HG03060 (cell line): ENCODE data around the gene ASCL4.

Experiments used
- ATAC-seq: cut with Tn5 transposase; IDR thresholded peaks from one replicate; pipeline ENCODE4 v1.9.1; 2021; ENCODE audit warnings: low read depth, moderate number of reproducible peaks; ENCODE audit not compliant: unreplicated experiment

ASCL4 gene

DNA sequence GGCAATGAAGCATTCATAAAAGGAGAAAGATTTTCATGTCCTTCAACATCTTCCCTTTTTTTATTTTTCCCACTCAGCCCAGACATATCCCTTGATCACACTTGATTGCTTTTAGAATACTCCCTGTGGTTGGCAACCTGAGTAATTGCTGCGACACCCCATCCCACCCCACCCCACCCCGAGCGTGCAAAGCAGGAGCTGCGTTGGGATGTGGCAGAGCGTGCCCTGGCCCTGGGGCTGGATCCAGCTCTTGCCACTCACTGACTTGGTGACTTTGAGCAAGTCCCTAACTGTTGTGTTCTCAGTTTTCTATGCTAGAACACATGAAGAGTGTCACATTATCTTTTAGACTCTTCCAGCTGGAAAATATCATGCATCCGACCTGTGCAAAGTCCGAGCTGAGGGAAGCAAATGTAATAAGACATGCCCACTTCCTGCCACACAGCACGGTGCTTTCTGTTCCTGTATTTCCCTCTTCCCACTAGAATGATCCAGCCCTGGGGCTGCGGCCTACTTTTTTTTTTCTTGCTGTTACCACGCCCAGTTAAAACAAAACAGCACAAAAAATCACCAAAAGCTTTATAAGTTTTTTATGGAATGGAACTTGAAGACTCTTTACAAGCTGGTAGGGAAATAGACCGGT lies 4.0 kb downstream of the ASCL4 start:
- ATAC-seq, result no peak

GRCh38 chr12:107779077-107779831 lies 4.8 kb downstream of the ASCL4 start:
- peak; percentile 56 for ATAC-seq

- no peak for ATAC-seq
Measured at GRCh38 chr12:107780298-107780697, 5.8 kb downstream of the ASCL4 start.

DNA sequence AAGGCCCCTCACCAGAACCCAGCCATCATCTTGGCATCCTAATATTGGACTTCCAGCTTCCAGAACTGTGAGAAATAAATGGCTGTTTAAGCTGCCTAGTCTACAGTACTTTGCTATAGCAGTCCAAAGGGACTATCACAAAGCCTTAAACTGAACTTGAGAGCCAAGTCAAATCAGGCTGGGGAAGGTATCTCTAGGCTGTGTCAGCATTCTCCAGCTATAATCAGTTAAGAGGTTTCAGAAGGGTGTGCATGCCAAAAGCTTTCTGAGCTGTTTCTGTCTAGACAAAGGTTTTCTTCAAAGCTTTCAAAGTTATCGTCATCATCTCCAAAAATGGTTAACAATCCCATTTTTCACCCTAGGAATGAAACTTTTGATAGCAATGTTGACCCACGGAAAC lies 7.6 kb downstream of the ASCL4 start:
- ATAC-seq, result no peak

DNA sequence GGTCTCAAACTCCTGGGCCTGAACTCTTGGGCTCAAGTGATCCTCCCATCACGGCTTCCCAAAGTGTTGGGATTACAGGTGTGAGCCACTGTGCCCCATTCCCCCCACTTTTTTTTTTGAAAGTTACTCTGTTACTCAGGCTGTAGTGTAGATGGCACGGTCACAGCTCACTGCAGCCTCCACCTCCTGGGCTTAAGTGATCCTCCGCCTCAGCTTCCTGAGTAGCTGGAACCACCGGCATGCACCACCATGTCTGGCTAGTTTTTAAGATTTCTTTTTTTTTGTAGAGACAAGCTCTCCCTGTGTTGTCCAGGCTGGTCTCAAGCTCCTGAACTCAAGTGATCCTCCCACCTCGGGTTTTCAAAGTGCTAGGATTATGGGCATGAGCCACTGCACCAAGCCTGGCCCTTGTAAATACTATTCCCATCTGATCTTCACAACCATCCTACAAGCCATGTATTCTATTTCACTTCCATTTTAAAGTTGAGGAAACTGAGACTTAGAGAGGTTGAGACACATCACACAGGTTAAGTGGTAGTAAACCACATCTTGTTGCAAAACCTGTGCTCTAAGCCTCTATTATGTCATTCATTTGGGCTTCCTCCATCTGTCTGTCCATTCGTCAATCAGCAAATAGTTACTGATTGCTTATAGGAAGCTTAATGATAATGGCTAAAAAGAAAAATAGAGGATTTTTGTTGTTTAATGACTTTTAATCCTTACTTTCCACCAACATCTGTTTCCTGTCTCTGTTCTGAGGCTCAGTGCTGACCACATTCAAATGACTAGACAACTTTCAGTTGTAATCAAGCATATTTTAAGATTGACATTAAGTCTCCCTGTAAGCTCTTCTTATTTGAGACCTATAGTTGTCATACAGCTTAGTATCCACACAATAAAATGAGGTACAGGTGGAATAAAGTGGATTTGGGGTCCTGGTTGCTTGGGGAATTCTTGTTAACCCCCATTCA lies 9.2 kb downstream of the ASCL4 start:
- no peak for ATAC-seq

GRCh38 chr12:107788281-107788680 lies 13.8 kb downstream of the ASCL4 start:
- no peak for ATAC-seq

DNA sequence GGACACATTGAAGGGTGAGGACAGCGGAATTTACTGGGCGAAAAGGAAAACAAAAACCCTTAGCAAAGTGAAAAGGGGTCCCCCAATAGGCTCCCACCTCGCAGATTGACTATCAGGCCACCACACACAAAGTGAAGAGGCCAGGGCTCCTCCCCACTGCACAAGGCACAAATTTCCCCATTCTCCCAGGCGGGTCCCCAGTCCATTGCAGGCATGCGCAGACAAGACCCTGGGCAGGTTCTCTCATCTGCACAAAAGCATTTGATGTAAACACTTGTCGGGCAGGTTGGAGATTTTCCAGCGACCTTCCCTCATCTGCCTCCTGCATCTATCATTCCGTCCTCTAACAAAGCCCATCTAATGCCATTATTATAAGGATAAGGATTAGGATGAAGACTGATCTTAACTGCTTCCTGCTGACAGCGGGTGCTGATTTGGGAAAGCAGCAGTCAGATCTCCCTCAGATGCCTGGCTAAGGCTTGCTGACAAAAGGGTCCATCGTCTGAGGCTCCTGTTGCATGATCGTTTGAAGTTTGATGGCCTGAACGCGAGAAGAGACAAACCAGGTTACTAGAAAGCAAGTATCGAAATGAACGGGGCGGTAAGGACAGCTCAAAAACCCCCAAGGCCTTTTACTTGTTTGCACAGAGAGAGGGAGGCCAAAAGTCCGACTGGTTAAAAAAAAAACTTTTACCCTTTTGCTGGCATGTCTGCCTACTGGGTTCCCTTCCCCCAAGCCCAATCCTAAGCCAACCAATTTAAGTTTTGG lies 14.4 kb downstream of the ASCL4 start:
- ATAC-seq, result no peak

GRCh38 chr12:107791465-107792089 lies 17.1 kb downstream of the ASCL4 start:
- ATAC-seq, result no peak

GRCh38 chr12:107794451-107794850 lies 19.9 kb downstream of the ASCL4 start:
- no peak for ATAC-seq

GRCh38 chr12:107798580-107798979 lies 24.1 kb downstream of the ASCL4 start:
- no peak for ATAC-seq

- no peak for ATAC-seq
Measured at GRCh38 chr12:107801150-107801549, 26.6 kb downstream of the ASCL4 start.

- no peak for ATAC-seq
Measured at GRCh38 chr12:107803092-107803491, 28.6 kb downstream of the ASCL4 start.

DNA sequence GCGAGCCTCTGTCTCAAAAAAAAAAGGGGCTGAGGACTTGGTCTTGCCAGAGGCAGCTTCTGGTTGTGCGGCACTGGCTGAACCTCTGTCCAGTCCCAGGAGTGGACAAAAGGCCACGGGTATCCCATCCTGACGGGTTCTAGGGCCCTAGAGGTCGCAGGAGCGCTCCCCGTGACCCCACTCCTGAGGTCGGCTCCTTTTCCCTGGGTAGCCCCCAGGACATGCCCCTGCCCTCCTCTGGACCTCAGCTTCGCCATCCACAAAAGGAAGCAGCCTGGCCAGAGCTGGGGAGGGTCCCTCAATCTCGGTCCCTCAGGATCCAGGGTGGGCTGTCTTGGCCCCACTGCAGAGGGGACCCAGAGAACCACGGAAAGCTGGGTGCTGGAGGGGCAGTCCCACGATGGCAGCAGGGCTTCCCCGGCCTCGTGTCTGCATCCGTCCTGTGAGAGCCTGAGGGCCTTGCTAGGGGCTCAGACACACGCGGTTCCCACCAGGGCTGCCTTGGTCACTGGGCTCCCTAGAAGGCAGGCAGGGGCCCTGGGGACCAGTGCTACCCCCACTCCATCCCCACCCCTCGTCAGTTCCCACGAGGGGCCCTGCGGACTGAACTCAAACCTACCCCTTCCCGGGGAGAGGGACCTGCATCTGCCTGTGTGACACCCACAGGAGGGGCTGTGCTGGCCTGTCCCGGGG lies 31.1 kb downstream of the ASCL4 start:
- no peak for ATAC-seq

DNA sequence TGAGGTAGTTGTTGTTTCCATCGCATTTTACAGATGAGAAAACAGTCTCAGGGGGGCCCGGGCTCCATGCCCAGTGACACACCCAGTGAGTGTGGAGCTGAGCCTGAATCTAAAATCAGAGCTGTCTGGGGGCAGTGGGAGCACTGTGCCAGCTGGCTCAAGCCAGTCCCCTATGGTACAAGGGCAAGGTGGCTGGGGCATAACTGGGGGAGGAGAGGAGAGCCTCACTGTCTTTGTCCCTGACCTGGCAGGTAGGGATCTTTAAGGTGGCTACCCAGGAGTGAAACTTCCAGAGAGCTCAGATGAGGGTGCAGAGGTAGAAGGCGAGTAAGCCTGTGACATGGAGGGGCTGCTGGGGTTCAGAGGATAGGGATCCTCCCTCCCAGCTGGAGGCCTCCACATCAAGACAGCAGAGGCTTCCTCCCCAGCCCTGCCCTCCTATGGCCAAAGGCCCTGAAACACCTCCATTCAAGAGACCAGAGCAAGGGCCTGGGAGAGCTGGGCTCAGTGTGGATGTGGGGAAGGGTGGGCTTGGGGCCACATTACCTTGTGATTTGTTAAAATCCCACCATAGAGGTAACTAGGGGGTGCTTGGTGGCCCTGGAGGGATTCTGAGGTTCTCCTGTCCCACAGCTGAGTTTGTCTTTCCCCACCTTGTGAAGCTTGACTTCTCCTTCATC lies 33.1 kb downstream of the ASCL4 start:
- no peak for ATAC-seq

DNA sequence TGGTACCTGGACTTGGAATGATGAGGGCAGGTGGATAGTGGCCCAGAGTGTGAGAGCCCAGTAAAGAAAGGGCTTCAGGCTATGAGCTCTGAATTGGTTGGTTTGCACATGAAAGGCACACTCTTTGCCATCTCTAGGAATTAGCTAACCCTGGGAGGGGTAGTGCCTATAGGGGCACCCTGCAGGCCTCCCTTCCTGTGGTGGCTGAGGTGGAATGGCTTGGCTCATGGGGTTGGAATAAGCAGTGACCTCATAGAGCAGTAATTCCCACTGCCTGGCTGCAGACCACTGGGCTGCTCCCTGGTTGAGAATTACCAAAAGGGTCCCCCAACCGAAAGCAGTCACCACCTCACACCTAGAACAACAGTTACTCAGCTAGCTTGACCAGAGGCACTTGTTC lies 42.7 kb downstream of the ASCL4 start:
- ATAC-seq, result no peak

DNA sequence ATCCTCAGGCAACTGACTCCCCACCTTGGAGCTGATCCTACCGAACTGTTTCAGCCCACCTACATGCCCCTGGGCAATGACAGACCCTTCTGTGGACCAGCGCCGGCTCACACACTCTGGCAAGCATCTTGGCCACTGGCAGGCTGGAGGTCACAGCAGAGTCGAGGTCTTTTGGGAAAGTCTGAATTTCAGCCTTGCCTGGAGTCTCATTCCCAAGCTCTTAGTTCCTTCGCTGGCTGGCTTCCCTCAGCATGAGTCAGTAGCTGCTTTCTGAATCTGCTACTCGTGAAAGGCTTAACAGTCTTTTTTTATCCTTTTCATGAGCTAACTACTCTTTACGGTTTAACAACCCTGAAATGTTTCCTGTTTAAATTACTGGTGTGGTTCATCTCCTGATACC lies 44.5 kb downstream of the ASCL4 start:
- ATAC-seq, result no peak

DNA sequence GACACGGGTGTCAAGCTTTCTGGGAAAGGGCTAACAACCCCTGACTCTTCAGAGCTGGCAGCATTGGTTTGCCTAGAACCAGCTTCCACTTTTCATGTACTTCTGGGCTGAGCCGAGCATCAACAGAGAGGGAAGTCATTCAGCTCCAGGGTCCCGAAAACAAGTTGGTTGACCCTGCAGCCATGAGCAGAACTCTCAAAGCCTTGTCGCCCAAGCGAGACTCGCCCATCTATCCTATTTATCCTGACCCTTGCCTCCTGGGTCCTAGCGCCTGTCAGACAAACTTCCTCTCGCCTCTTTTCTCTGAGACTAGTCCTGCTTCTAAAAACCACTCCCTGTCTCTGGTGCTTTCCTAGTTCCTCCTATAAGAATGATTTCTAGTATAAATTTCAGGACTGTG lies 47.9 kb downstream of the ASCL4 start:
- ATAC-seq, result no peak
